ENCODE data around the gene SIPA1L3. TPM values are rescaled to one million over a fixed set of nuclear protein-coding genes. Genes with fewer than 3 reads are reported as not detected.

SIPA1L3 gene
- total RNA-seq, 1 experiment from 2014 or later: 36.0 TPM

- no peak for TF ChIP-seq CTCF (IDR thresholded peaks at IDR 0.05; ENCODE audit: unreplicated experiment)
- Mint-ChIP-seq H3K27ac (ENCODE audit: low read depth, unreplicated experiment) (no peak overlapping the region), H3K9me3 (ENCODE audit: unreplicated experiment) (no peaks in the 10 kb centered on the region), H3K36me3 (ENCODE audit: insufficient read depth, unreplicated experiment) (no peaks in the 10 kb centered on the region), H3K4me1 (ENCODE audit: insufficient read depth, unreplicated experiment) (peaks cover 11% of the 10 kb centered on the region), H3K4me3 (ENCODE audit: unreplicated experiment) (no peak overlapping the region), H3K27me3 (ENCODE audit: insufficient read depth, unreplicated experiment) (no peaks in the 10 kb centered on the region)
- intact Hi-C loops (cut with micrococcal nuclease): no loop called here
- ChIA-PET POLR2A (no interaction called here), CTCF (interaction anchor here (0.6 to 1.6 kb wide), 5 partner anchors 11 to 293 kb away, joined by 3 to 5 read pairs (median 3); no protein-coding TSS in a partner anchor)
- BruUV-seq (replicated peaks): no TSS peak
- no peak for DNase-seq (ENCODE audit: unreplicated experiment)
Measured at GRCh38 chr19:38255383-38256014, 348.5 kb downstream of the SIPA1L3 start.

Other genes starting within 250 kb of the SIPA1L3 start
- gene ZNF607, start 187.4 kb upstream of the SIPA1L3 start, total RNA-seq (2022): 3.0 and 3.4 TPM in 2 replicates
- 6.1 and 11.9 TPM in 2 replicates for gene ZNF573, start 127.6 kb upstream of the SIPA1L3 start, total RNA-seq (2022)
- not detected in 2 replicates for gene WDR87, start 614 bp upstream of the SIPA1L3 start, total RNA-seq (2022)